Heart right ventricle (tissue), 16 donors: Measurements from ENCODE around the gene NUDT15. TPM values are rescaled to one million over a fixed set of nuclear protein-coding genes. Genes with fewer than 3 reads are reported as not detected.

ENCODE experiments used
- ATAC-seq, 8 donors: fragments of 200-7000 bp; cut with Tn5 transposase; one replicate each; pipeline ENCODE4 v1.9.1; 2020; ENCODE audit warnings: mild to moderate bottlenecking in 8 of 8, moderate library complexity in 8 of 8, moderate number of reproducible peaks in 1 of 8
- DNase-seq, 2 donors: peaks; one replicate each; pipeline ENCODE4 v3.0.0-alpha.2; 2020
- H3K27ac ChIP-seq, 10 donors: fragments of 200-600 bp; sonication (generic) in 2 of 10; one replicate each; pipeline versions ENCODE4 v1.5.0 to v1.8.0; 2020 to 2022; ENCODE audit warnings: mild to moderate bottlenecking in 3 of 10
- H3K27me3 ChIP-seq, 7 donors: fragments of 200-600 bp; one replicate each; pipeline ENCODE4 v1.8.0; 2021 to 2022; ENCODE audit warnings: mild to moderate bottlenecking in 2 of 7
- H3K36me3 ChIP-seq, 9 donors: fragments of 200-600 bp; sonication (generic) in 1 of 9; one replicate each; pipeline versions ENCODE4 v1.5.0 to v1.8.0; 2020 to 2022; ENCODE audit warnings: mild to moderate bottlenecking in 2 of 9
- H3K4me1 ChIP-seq, 9 donors: fragments of 200-600 bp; sonication (generic) in 1 of 9; one replicate each; pipeline versions ENCODE4 v1.5.0 to v1.8.0; 2020 to 2022; ENCODE audit warnings: mild to moderate bottlenecking in 4 of 9
- H3K4me3 ChIP-seq, 10 donors: fragments of 200-600 bp; sonication (generic) in 2 of 10; one replicate each; pipeline versions ENCODE4 v1.5.0 to v1.8.0; 2020 to 2022; ENCODE audit warnings: mild to moderate bottlenecking in 7 of 10, moderate library complexity in 2 of 10
- H3K9me3 ChIP-seq, 11 donors: fragments of 200-600 bp in 10 of 11; sonication (generic) in 2 of 11; one replicate each; pipeline versions ENCODE4 v1.5.0 to v1.8.0; 2013 to 2022; ENCODE audit warnings: mild to moderate bottlenecking in 2 of 11, control low read depth in 1 of 11, moderate library complexity in 1 of 11
- WGBS, 2 donors: extraction: QIAGEN DNeasy Blood & Tissue Kit; methylation state at CpG; one replicate each; pipeline ENCODE4 v1.1.7; 2013; ENCODE audit warnings: inconsistent platforms in 1 of 2; 5-methylcytosine and 5-hydroxymethylcytosine counted together
- intact Hi-C, 10 donors: fragments of 100-400 bp; cut with DNase I; formaldehyde crosslinking; loops; one replicate each; pipeline versions ENCODE4 v1.11.1 to v1.14.2; 2022
- polyA plus RNA-seq, 2 donors: library from polyadenylated mRNA; stranded (reverse); fragments of 200-250 nt; gene quantifications; one replicate each; pipeline ENCODE4 v1.2.3, GENCODE V29; 2013
- total RNA-seq, 10 donors: library from RNA; stranded (reverse); fragmentation: NEBNext Ultra II Directional in 3 of 10; extraction: Animal tissue kit (Norgen Biotek cat#: 25700) in 3 of 10; gene quantifications; one replicate each; pipeline versions ENCODE4 v1.2.1 to v1.2.4, GENCODE V29; 2021 to 2023
- TF ChIP-seq, protein P1 (sequence below), 9 donors: fragments of 200-600 bp; sonication (generic) in 2 of 9; IDR thresholded peaks; one replicate each; pipeline versions ENCODE4 v1.5.0 to v1.8.0; 2021 to 2022; ENCODE audit warnings: antibody characterized with exemption in 9 of 9, mild to moderate bottlenecking in 5 of 9, moderate library complexity in 1 of 9
- donor health status: Arrhythmogenic right ventricular cardiomyopathy.
- donor health status: ischemic (EF 13 %, LVEDD 7.1; RV severe dilation, severe dysfunction).
- donor health status: healthy with polysubstance abuse.
- donor health status: DM: no; HTN: yes; CAD: no.
- donor health status: DM: no; HTN: no; CAD: no.
- donor health status: ischemic (EF 25% LVEDD 6.9; RV normal size, moderate dysfunction).
- donor health status: ischemic (EF 25% LVEDD 5.7; RV mildly dilated, moderate dysfunction).
- donor health status: healthy.
- donor health status: DM: yes; HTN: yes; CAD: no.
- donor health status: Ischemic cardiomyopathy.
- donor health status: ischemic (EF 35%, LVEDD 5.7; RV mildly dilated, moderate dysfunction).
- donor health status: nonischemic (EF 11% LVEDD 7.7; RV severe dilation, severe dysfunction).
- donor health status: DM: yes; HTN: yes; CAD: no.
- donor health status: PGD.
- donor health status: ischemic (EF 29% LVEDD 5.4; RV normal size, mild dysfunction).
- donor health status: nonischemic (EF 23%, LVEDD 6.1; RV moderate dilation, normal function).

Gene NUDT15
- total and polyA plus RNA-seq, 12 donors = 9.6 to 13.7 (median 11.3) TPM

DNA sequence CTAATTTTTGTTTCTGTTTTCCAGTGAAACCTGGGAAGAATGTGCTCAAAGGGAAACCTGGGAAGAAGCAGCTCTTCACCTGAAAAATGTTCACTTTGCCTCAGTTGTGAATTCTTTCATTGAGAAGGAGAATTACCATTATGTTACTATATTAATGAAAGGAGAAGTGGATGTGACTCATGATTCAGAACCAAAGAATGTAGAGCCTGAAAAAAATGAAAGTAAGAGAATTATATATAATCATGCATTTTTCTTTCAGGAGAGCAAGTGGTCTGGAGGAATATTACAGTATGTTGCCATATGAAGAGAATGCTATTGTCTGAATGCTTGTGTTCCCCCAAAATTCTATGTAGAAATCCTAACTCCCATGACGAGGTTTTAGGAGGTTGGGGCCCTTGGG, 3.4 kb downstream of the NUDT15 start:
- intact Hi-C loops = no loop called here

DNA sequence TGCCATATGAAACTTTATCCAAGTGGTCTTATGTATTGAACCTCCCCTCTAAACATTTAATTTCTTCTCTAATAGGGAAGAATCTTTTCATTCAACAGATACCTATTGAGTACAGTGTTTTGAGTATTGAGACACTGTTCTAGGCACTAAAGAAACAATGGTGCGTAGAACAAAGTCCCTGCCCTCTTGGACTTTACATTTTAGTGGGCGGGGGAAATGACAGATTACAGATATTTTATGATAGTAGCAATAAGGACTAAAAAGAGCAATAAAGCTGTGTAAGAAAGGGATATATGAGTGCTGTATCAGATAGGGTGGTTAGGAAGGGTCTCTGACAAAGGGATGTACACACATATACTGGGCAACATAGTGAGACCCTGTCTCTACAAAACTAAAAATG, 5.4 kb downstream of the NUDT15 start:
- H3K27ac ChIP-seq = peak overlapping the region in 1 of 10 donors; percentile 48
- peaks cover 0 to 29% (median 5%) of the 10 kb centered on the region in 9 donors for H3K4me1 ChIP-seq
- H3K27me3 ChIP-seq = no peaks in the 10 kb centered on the region
- intact Hi-C loops = no loop called here
- DNase-seq (no peak), ATAC-seq (no peak)
- no peaks in the 10 kb centered on the region for H3K9me3 ChIP-seq
- WGBS, 2 donors = 99% methylated on average over 2 of the region's 2 CpGs
- peaks cover 0 to 51% (median 15%) of the 10 kb centered on the region in 9 donors for H3K36me3 ChIP-seq
- H3K4me3 ChIP-seq = no peak overlapping the region
- TF ChIP-seq, protein P1, sequence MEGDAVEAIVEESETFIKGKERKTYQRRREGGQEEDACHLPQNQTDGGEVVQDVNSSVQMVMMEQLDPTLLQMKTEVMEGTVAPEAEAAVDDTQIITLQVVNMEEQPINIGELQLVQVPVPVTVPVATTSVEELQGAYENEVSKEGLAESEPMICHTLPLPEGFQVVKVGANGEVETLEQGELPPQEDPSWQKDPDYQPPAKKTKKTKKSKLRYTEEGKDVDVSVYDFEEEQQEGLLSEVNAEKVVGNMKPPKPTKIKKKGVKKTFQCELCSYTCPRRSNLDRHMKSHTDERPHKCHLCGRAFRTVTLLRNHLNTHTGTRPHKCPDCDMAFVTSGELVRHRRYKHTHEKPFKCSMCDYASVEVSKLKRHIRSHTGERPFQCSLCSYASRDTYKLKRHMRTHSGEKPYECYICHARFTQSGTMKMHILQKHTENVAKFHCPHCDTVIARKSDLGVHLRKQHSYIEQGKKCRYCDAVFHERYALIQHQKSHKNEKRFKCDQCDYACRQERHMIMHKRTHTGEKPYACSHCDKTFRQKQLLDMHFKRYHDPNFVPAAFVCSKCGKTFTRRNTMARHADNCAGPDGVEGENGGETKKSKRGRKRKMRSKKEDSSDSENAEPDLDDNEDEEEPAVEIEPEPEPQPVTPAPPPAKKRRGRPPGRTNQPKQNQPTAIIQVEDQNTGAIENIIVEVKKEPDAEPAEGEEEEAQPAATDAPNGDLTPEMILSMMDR (IDR thresholded peaks at IDR 0.05) = no peak

More for the DNA sequence above, 3.4 kb downstream of the NUDT15 start:
- Histone ChIP-seq H3K36me3 (peaks cover 0 to 33% (median 15%) of the 10 kb centered on the region in 9 donors), H3K27ac (no peak overlapping the region), H3K4me1 (peaks cover 4 to 41% (median 14%) of the 10 kb centered on the region in 9 donors), H3K9me3 (no peaks in the 10 kb centered on the region), H3K27me3 (no peaks in the 10 kb centered on the region), H3K4me3 (no peak overlapping the region)
- DNase-seq (no peak), ATAC-seq (no peak)
- 80 to 81% methylated on average over 1 of the region's 1 CpG for WGBS, 2 donors
- TF ChIP-seq, protein P1 (IDR thresholded peaks at IDR 0.05) = no peak

DNA sequence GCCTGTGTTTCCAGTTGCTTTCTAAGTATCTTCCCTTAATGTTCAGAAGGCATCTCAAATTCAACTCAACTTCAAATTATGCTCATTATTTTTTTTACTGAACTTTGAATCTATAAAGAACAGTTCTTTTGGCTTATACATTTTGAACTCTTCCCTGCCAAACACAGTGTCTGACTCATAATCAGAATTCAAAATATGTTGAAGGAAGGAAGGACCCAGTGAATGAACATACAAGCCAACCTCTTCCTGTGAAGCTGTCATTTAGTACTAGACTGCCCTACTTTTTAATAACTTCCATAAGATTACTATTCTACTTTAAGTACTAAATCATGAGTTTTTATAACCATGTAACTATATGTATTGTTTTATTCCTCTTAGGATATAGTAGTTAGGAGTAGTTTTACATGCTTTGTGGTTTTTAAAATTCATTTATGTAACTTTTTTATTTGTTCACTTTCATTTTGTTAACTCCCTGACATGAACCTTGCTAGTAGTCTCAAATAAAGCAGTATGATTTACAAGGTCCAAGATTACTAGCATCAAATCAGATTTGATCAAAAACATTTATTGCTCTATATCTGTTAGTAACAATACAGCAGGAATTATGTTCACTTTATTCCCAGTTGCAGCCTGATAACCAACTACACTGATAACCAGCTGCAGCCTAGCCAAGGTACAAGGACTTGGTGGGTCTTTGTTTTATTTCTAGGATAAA, 6.4 kb downstream of the NUDT15 start:
- ATAC-seq (no peak), DNase-seq (no peak)
- H3K4me1 ChIP-seq = peaks cover 0 to 19% (median 0%) of the 10 kb centered on the region in 9 donors
- no peak overlapping the region for H3K4me3 ChIP-seq
- TF ChIP-seq, protein P1 (IDR thresholded peaks at IDR 0.05) = no peak
- H3K27ac ChIP-seq = peak overlapping the region in 1 of 10 donors; percentile 48
- no peaks in the 10 kb centered on the region for H3K27me3 ChIP-seq
- H3K9me3 ChIP-seq = no peaks in the 10 kb centered on the region
- peaks cover 0 to 62% (median 15%) of the 10 kb centered on the region in 9 donors for H3K36me3 ChIP-seq
- intact Hi-C loops = no loop called here

DNA sequence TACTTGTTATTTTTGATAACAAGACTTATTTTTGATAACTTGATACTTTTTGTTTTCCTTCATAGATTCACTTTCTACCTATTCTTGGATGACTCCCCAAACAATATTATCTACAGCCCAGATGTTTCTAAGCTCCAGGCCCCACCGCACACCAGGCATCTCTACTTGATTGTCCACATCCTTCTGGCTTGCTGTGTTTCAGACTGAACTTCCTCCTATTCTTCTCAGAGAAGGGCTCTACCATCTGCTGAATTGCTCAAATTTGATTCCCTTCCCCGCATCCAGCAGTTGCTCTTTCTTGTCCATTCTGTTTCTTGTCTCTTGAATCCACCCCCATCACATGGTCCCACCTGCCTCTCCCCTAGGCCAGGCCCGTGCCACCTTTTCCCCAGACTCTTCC, 13.0 kb downstream of the NUDT15 start:
- Histone ChIP-seq H3K27ac (peak overlapping the region in 3 of 10 donors; percentile 14 to 22 (median 19)), H3K4me3 (no peak overlapping the region), H3K27me3 (no peaks in the 10 kb centered on the region), H3K9me3 (no peaks in the 10 kb centered on the region), H3K36me3 (peaks cover 0 to 92% (median 24%) of the 10 kb centered on the region in 9 donors), H3K4me1 (peaks cover 0 to 4% (median 0%) of the 10 kb centered on the region in 9 donors)
- DNase-seq = no peak
- intact Hi-C loops = no loop called here
- WGBS, 2 donors = 73 to 75% methylated on average over 3 of the region's 3 CpGs
- peak in 2 of 8 donors; percentile 44 to 58 for ATAC-seq
- TF ChIP-seq, protein P1 (IDR thresholded peaks at IDR 0.05) = no peak
